Activated gamma-delta T cell treated with Interleukin-2 at 50 U/mL for 16 hours (primary cell): ENCODE data around the gene ARF1.

Experiments
- DNase-seq: peaks from one replicate; pipeline ENCODE4 v3.0.0-alpha.2; 2020

Gene ARF1

DNA sequence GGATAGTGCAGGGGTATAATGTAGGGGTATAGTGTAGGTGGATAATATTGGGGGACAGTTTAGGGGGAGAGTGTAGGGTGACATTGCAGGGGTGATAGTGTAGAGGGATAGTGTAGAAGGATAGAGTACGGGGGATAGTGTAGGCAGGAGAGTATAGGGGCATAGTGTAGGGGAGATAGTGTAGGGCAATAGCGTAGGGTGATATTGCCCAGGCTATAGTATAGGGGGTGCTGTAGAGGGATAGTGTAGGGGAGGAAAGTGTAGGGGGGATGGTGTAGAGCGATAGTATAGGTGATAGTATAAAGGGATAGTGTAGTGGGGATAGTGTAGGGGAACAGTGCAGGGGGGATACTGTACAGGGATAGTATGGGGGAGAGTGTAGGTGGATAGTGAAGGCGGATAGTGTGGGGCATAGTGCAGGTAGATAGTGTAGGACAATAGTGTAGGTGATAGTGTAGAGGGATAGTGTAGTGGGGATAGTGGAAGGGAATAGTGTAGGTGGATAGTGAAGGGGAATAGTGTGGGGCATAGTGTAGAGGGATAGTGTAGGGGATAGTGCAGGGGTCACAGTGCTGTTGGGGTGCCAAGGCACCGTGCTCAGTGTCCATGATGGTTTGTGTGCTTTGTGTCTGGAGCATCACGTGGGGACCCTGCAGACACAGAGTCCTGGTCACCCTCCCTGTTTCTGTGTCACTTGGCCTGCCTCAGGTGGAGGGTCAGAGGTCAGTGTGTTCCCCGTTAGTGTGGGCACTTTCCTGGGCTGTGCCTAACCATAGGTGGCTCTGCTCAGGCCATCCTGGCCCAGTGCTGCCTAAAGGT, 10.5 kb upstream of the ARF1 start:
- no peak for DNase-seq

DNA sequence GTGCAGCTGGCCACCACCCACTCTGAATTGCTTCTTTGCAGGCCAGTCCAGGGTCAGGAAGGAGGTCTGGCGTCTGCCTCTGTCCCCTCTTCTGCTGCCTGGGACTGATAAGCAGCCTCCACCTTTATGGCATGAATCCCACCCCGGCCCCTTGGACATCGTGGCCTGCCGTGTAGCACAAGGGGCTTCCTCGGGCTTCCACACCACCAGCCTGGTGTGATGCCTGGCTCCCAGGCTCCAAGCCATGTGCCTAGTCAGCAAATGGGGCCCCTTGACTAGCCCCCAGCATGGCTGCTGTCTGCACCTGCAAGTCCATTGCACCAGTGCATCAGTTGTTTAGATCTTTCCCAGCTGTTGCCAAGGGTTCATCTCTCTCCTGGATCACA, 9.9 kb upstream of the ARF1 start:
- DNase-seq, result no peak

DNA sequence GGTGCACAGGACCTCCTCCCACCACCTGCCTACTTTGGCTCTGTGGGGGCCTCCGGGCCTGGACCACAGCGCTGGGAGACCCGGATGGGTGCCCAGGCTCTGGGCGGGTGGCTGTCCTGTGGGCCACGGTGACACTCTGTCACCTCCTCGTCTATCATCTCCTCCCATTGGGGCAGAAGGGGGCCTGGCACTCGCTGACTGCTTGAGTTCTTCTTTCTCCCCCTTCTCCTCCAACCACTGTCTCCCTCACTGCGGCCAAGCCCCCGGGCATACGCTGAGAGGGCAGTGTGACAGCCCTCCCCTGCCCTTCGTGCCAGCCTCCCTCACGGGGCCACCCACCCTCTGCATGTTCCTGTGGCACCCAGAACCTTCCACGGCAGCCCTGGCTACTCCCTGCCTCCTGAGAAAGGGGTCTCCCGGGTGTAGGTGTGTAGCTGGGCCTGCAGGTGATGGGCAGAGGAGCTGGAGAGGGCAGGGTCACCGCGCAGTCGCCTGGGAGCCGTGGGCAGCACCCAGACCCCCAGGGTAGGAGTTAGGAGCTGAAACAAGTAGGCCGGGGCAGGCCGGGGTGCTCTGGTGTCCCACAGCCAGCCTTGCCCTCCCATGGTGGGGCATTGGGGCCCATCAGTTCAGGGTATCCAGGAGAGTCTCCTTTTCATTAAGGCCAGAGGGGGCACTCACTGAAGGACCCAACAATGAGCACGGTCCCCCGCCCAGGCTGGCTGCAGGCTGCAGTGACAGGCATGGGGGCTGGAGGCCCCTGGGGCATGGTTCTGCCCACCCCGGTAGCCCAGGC, 9.2 kb upstream of the ARF1 start:
- no peak for DNase-seq

DNA sequence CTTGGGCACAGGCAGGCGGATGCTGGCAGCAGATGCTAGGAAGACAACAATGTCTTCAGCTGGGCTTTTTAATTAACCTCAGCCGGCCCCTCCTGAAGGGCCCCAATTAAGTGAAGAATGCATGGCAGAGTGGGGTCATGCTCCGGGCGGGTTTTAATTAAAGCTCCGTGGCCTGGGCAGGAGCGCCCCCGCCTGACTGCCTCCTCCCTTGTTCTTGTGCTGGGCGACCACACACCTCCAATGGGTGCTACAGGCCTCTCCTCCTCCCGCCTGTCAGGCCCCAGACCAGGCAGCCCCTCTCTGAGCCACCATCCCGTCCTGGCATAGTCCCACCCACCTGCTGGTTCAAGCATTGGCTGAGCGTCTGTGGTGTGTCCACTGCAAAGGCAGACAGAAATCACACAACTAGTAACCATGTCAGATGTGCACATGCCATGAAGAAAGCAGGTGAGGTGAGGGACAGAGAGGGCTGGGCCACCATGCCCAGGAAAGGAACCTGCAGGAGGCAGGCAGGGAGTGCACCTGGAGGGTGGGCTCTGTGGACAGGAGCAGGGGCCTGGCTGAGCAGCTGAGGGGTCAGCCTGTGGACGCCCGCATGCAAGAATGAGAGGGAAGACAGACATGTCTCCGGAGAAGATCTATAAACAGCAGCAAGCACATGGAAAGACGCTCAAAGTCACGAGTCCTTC, 8.5 kb upstream of the ARF1 start:
- no peak for DNase-seq

DNA sequence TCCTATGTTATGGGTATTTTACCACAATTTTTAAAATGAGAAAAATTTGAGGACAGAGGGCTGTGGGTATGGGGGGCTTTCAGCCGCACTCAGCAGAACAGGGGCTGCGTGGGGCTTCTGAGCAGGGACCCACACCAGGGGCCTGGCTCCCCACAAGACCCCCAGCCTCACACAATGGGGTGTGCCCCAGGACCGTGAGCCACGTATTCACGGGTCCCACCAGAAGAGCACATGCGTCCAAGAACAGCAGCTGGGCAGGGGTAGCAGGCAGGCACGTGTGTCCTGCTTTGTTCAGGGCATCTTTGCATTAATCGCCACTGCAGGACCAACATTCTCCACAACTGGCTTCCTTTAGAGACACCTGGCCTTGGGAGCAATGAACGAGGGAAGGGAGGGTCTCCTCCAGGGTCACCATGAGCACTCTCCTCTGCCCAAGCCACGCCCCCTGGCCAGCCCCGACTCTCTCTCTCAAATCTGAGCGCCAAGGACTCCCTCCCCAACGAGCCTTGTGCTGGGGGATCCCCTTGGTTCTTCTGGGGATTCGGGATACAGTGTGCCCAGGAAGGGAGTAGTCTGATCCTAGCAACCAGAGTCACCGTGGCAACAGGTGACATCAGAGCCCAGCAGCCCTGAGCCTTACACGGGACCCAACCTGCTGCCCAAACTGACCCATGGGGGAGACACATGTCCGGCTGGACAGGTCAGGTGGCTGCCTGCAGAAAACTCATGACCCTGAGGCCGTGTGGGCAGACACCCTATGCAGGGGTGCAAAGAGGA, 7.4 kb upstream of the ARF1 start:
- DNase-seq, result no peak

DNA sequence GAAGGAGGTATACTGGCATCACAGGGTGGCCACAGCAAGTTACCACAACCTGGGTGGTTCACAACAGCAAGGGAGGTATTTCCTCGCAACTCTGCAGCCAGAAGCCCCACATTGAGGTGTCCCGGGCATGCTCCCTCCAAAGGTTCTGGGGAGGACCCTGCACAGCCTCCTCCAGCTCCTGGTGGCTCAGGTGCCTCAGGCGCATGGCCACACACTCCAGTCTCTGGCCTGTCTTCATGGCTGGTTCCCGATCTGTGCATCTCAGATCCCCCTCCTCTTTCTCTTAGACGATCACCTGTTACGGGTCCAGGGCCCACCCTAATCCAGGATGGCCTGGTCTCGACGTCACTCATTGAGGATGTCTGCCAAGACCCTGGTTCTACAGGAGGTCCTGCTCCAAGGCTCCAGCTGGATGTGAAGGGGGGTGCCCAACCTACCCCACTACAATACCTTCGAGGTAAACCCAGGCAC, 6.7 kb upstream of the ARF1 start:
- DNase-seq, result no peak

DNA sequence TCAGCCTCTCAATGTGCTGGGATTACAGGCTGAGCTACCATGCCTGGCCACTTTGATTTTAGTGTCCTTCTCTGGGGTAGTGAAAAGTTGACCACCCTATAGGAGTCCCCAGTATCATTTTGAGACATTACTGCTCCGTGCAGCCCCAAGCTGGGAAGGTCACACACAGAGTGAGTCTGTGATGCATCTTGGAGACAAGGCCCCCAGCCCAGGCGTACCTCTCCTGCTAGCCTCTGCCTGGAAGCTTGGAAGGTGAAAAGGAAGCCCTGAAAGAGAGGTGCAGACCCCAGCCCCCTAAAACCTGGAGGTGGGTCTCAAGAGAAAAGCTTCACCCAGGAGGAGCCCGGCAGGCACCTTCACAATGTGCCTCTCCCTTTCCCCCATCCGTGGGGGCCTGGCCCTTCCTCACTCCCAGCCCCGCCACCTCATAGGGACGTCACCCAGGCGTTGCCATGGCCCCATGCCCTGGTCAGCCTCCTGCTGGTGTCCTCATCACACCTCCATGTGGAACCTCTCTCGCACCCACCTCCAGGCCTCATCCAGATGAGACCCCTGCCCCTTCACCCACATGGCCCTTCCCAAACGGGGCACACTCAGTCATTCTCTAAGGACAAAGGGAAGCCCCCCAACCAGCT, 5.6 kb upstream of the ARF1 start:
- DNase-seq, result no peak

DNA sequence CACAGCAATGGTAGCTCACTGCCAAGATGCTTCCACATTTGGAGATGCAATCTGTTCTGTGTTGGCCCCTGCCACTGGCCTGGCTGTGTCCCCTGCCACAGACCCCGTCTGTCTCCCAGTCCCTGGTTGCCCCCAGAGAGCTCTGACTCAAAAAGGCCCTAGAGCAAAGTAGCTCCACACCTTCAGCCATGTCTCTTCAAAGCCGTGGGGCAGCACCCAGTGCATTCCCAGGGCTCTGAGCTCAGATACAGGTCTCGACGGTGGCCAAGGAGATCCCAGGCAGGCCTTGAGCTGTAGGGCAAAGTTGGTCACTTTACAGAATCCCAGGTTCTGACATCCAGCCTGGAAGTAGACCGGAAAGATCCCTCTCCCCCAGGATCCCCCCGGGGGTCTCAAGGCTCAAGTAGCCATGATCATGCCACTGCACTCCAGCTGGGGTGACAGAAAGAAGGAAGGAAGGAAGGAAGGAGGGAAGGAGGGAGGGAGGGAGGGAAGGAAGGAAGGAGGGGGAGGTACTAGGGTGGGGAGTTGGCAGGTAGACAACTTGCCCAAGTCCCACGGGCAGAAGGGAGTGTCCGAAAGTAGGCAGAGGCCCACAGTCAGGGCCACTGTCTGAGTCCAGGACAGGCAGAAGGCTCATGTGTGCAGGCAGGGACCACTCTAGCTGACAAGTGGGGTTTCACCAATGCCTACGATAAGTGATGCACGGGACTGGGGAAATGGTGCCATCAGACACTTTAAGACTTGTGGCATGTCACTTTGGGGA, 4.8 kb upstream of the ARF1 start:
- DNase-seq, result no peak

DNA sequence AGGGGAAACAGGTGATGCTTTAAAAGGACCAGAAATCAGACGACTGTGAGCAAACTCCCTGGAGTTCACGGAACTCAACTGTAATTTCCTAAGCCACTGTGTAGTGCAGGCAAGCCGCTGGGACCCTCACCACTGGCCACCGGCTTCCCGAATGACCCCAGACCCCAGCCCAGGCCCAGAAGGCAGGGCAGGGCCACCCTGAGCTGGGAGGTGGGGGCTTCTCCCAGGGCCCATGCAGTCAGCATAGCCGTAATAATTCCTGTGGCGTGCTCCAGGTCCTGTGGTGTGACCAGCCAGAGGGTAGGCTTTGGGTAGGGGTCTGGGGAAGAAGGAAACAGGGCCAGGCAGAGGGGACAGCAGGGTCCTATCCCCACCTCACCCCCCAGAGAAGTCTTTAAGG, 3.5 kb upstream of the ARF1 start:
- DNase-seq, result no peak

DNA sequence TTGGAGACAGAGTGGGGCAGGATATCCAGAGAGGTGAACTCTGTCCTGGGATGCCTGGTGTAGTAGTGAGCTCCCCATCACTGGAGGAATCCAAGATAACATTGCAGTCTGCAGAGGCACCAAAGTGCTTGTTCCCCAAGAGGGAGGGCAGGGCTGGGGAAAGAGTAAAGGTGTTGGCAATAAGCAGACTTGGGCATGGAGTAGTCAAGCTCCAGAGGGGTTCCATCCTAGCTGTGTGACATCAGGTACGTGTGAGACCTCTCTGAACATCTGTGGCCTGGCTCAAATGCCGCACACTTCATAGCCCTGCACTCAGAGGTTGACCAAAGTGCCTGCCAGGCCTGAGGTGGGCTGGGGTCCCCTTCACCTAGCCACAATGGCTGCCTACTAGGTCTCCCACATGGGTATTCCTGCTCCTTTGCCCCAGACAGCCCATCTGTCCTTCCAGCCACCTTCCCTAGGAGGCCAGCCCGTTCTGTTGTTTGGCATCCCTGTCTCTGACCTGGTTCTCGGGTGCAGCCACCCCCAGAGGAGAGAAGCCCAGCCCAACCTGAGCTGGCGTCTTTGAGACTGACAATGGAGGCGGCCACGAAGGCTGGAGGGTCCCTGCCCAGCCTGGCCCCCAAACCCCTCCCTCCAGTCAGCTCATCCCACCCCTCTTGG, 2.8 kb upstream of the ARF1 start:
- no peak for DNase-seq

DNA sequence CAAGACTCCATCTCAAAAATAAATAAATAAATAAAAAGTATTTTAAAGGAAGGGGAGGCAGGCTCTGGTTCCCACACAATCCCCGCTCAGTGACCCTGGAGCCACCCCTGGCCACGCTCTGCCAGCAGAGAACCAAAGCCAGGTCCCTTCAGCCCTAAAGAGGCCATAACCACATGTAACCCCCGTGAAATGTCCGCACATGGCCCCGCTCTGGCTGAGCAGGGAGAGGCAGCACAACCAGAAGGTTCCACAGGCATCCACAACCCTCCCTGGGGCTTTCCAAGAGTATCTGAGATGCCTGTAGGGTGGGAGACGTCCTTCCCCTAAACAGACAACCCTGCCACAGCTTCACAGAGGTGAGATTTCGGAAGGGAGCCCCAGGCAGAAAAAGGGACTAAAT, 1.4 kb upstream of the ARF1 start:
- no peak for DNase-seq

DNA sequence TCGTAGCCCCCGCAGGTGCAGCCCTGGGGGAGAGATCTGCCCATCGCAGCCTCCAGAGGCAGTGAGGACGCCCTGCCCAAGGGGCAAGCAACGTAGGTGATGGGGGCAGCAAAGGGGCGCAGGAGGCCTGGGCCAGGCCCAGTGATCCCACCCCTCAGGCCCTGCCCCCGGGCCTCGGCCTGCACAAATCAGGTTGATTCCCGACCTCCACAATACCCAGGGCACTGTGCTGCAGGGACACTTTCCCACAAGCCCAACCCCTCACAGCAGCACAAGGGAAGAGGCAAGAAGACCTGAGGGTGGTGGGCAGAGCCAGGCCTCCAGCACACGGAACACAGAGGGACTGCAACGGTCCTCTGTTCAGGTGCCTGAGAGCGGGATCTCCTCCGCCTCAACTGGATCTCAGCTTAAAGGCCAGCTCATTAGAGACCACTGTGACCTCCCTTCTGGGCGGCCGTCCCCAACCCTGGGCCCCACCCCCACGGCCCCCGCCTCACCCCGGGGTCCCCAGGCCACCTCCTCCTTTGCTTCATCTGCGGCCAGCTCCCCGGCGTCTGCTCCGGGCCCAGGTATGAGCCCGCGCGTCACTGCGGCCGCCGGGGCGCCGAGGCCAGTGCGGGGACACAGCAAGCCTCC, 812 bp upstream of the ARF1 start:
- DNase-seq, result no peak

DNA sequence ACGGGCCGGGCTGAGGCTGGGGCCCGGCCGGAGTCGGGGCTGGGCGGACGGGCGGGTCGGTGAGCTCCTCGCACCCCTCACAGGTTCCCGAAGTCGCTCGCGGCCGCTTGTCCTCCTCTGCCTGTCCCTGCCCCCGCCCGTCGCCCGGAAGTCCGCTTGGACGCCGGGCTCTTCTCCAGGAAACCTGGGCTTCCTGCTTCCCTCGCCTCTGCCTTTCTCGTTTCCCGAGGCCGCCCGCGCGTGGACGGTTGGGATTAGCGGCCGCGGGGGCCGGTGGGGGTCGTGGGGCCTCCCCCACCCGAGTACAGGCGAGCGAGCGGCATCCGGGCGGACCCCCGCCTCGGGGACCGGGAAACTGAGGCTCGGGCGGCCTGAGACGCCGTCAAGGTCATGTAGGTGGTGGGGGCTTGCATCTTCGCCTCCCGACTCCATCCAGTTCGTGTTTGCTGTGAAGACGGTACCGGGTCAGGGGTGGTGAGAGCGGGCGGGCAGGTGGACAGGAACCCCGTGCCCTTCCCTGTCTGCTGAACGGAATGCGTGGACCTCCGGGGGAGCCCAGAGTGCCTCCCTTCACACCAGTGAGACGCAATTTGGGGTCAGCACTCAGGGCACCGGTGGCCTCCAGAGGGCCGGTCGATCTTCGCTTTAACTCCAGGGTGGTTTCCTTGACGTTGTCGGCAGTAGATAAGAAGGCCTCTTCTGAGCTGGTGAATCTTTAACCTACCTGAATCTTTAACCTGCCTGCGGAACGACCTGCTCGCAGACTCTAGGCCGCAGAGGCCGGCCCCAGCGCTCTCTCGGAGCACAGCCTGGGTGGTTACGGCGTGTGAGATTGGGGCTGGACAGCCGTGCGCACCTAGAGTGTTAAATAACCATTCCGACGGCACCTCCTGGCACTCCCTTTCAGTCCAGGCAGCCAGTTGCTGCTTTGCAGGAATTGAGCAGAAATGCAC, 686 bp downstream of the ARF1 start:
- DNase-seq, result peak; percentile 35

DNA sequence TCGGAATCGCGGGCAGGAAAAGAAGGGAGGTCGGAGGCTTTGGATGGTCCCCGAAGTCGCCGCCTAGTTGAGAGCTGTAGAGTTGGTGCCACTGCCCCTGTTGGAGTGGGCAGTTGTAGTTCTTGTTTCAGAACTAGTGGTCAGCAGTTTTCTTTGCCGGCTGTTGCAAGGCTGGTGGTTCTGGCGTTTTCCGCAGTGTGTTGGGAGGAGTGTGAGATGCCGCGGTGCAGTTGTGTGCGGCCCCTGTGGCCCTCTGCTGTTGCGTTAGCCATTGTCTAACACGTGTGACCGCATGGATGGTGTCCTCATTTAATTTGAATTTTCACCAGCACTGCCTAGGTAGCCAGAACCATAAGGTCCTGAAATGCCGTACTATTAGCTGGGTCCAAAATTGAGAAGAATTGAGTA, 1.4 kb downstream of the ARF1 start:
- no peak for DNase-seq

DNA sequence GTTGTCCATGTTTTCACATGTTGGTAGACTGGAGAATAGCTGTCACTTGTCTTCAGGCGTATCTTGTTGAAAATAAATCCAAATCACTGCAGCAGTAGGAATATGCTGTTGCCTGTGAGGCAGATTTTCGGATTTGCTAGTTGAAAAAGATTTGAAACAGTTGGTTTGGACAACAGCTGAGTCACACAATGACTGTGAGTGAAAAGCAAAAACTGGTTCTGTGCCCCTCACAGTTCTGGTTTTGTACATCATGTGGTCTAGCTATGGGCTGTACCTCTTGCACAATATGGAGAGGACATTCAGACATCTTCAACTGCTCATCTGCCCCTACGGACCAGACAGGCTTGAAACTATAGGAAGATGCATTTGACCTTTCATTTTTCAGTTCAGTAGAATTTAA, 1.8 kb downstream of the ARF1 start:
- no peak for DNase-seq

DNA sequence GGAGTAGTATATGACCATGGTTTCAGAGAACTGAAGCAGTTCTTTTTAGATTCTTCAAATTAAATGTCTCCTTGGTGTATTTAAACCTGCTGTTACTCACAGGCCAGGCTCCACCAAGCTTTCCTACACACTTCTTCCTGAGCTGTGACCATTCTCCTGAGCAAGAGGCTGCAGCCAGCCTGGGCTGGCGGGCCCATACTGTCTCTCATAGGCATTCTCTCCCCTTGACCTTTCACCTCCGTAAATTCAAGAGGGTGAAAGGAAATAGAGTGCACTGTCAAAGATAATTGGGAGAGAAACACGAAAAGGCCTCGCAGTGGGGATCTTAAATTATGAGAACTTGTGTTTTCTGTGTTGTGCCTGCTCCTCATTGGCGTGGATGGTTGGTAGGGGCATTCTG, 2.3 kb downstream of the ARF1 start:
- no peak for DNase-seq

DNA sequence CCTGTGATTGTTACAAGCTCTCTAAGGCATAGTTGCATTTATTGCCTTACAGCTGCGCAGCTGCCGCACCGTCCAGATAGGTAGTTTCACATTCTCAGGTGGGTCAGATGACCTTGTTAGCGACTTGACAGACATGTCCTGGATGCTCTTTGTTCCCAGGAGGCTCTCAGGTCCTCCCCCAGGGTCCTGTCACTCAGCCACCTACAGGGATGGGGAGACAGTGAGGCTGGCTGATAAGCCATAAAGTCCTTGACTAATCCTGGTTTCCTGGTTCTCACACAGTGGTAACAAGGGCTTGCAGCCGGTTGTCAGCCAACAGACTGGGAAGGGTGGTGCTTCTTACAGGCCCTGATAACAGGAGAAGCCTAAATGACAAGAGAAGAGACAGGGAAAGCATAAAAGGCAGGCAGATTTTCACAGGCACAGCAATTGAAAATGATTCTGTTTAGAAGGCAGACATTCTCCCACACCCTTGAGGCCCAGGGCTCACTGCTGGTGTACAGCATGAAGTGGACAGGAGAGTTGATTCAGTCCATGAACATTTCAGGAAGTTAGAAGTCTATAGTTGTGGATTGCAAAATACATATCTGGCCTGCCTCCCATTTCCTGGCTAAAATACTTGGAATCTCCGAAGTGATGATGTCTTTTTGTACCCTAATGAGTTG, 2.9 kb downstream of the ARF1 start:
- DNase-seq, result no peak

DNA sequence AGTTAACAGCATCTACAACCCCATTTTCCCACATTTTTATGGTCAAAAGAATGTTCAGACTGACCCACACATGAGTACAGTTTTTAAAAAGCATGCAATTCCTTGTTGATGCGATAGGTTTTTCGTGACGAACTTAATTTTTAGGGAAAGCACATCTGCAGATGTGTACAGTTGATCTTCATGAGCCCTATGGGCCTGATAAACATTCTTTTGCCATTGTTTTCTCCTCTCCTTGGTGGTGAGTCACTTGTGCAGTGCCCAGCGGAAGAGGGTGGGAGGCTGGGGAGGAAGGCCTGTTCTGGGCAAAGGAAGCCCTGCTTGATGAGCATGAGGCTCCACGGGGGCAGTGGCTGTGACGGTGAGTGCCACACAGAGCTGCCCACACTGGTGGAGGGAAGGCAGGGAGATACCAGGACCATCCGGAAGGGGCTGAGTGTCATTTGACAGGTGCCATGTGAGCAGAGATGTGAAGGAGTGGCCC, 5.3 kb downstream of the ARF1 start:
- peak; percentile 32 for DNase-seq
